ENCODE data around the gene LRPAP1. TPM values are rescaled to one million over a fixed set of nuclear protein-coding genes. Genes with fewer than 3 reads are reported as not detected.
"Not testable (repeated sequence)": the region's sequence is repeated elsewhere in the genome, so short reads cannot be mapped to it uniquely, and the experiment has no call there.

The LRPAP1 gene
- total and polyA plus RNA-seq, 2 experiments from 2014 or later, result 191 to 299 TPM

GRCh38 chr4:3575426-3576369 lies 43.5 kb upstream of the LRPAP1 start:
- not testable (repeated sequence) for H3K27ac ChIP-seq; H3K36me3 ChIP-seq (replicated peaks; ENCODE audit: insufficient read depth, low read depth); H3K4me2 ChIP-seq; H3K4me3 ChIP-seq; H3K4me1 ChIP-seq (ENCODE audit: insufficient read depth); DNase-seq (ENCODE audit: low spot score); H3K9me3 ChIP-seq (ENCODE audit: low read depth); H4K20me1 ChIP-seq (ENCODE audit: insufficient read depth, poor library complexity, severe bottlenecking); H3K9me2 ChIP-seq (replicated peaks; ENCODE audit: insufficient read depth); H3K79me2 ChIP-seq; H2AFZ ChIP-seq; H3K27me3 ChIP-seq
- WGBS (ENCODE audit: low lambda C conversion rate, missing lambda C conversion rate), result 86% methylated on average over 17 of the region's 19 CpGs

GRCh38 chr4:3574865-3575264 lies 42.6 kb upstream of the LRPAP1 start:
- not testable (repeated sequence) for H3K4me1 ChIP-seq (ENCODE audit: insufficient read depth); H3K27me3 ChIP-seq; H4K20me1 ChIP-seq (ENCODE audit: insufficient read depth, poor library complexity, severe bottlenecking); H3K4me3 ChIP-seq; H2AFZ ChIP-seq; H3K79me2 ChIP-seq; H3K36me3 ChIP-seq (replicated peaks; ENCODE audit: insufficient read depth, low read depth); H3K4me2 ChIP-seq; H3K9me2 ChIP-seq (replicated peaks; ENCODE audit: insufficient read depth); H3K27ac ChIP-seq; DNase-seq (ENCODE audit: low spot score); H3K9me3 ChIP-seq (ENCODE audit: low read depth)
- WGBS (ENCODE audit: low lambda C conversion rate, missing lambda C conversion rate), result 85% methylated on average over 9 of the region's 9 CpGs

GRCh38 chr4:3574346-3574745 lies 42.1 kb upstream of the LRPAP1 start:
- H3K27me3 ChIP-seq; H3K9me3 ChIP-seq (ENCODE audit: low read depth); H3K79me2 ChIP-seq; DNase-seq (ENCODE audit: low spot score); H3K9me2 ChIP-seq (replicated peaks; ENCODE audit: insufficient read depth); H3K36me3 ChIP-seq (replicated peaks; ENCODE audit: insufficient read depth, low read depth); H3K4me3 ChIP-seq; H4K20me1 ChIP-seq (ENCODE audit: insufficient read depth, poor library complexity, severe bottlenecking); H3K4me1 ChIP-seq (ENCODE audit: insufficient read depth); H3K4me2 ChIP-seq; H3K27ac ChIP-seq; H2AFZ ChIP-seq: not testable (repeated sequence)
- WGBS (ENCODE audit: low lambda C conversion rate, missing lambda C conversion rate), result 90% methylated on average over 20 of the region's 20 CpGs

- Histone ChIP-seq H3K27ac (no peak overlapping the region), H4K20me1 (ENCODE audit: insufficient read depth, poor library complexity, severe bottlenecking) (no peaks in the 10 kb centered on the region), H3K27me3 (no peaks in the 10 kb centered on the region), H2AFZ (no peak overlapping the region), H3K4me1 (ENCODE audit: insufficient read depth) (no peaks in the 10 kb centered on the region), H3K9me2 (replicated peaks; ENCODE audit: insufficient read depth) (no peaks in the 10 kb centered on the region), H3K79me2 (no peaks in the 10 kb centered on the region), H3K4me2 (no peak overlapping the region), H3K4me3 (no peak overlapping the region), H3K36me3 (replicated peaks; ENCODE audit: insufficient read depth, low read depth) (no peaks in the 10 kb centered on the region), H3K9me3 (ENCODE audit: low read depth) (no peaks in the 10 kb centered on the region)
- TF ChIP-seq EZH2 (IDR thresholded peaks at IDR 0.05; ENCODE audit: borderline replicate concordance), result no peak
- TF ChIP-seq CTCF (IDR thresholded peaks at IDR 0.05; ENCODE audit: poor library complexity), result no peak
- no peak for DNase-seq (ENCODE audit: low spot score)
- 94% methylated on average over 12 of the region's 12 CpGs for WGBS (ENCODE audit: low lambda C conversion rate, missing lambda C conversion rate)
These were observed 40.9 kb upstream of the LRPAP1 start for GRCh38 chr4:3573131-3573530.

GRCh38 chr4:3572363-3572762 lies 40.1 kb upstream of the LRPAP1 start:
- H3K9me3 ChIP-seq (ENCODE audit: low read depth), result no peaks in the 10 kb centered on the region
- 73% methylated on average over 13 of the region's 13 CpGs for WGBS (ENCODE audit: low lambda C conversion rate, missing lambda C conversion rate)
- H3K4me2 ChIP-seq, result no peak overlapping the region
- H3K4me1 ChIP-seq (ENCODE audit: insufficient read depth), result no peaks in the 10 kb centered on the region
- TF ChIP-seq EZH2phosphoT487 (IDR thresholded peaks at IDR 0.05; ENCODE audit: low read depth, severe bottlenecking, unreplicated experiment), result no peak
- no peak for TF ChIP-seq EZH2 (IDR thresholded peaks at IDR 0.05; ENCODE audit: borderline replicate concordance)
- TF ChIP-seq CTCF (IDR thresholded peaks at IDR 0.05; ENCODE audit: poor library complexity), result no peak
- no peak overlapping the region for H3K4me3 ChIP-seq
- no peaks in the 10 kb centered on the region for H3K9me2 ChIP-seq (replicated peaks; ENCODE audit: insufficient read depth)
- no peak for DNase-seq (ENCODE audit: low spot score)
- no peak overlapping the region for H2AFZ ChIP-seq
- H3K79me2 ChIP-seq, result no peaks in the 10 kb centered on the region
- no peak overlapping the region for H3K27ac ChIP-seq
- no peaks in the 10 kb centered on the region for H4K20me1 ChIP-seq (ENCODE audit: insufficient read depth, poor library complexity, severe bottlenecking)
- H3K36me3 ChIP-seq (replicated peaks; ENCODE audit: insufficient read depth, low read depth), result no peaks in the 10 kb centered on the region
- H3K27me3 ChIP-seq, result no peaks in the 10 kb centered on the region
